ENCODE results near the gene INTS11.

DNA sequence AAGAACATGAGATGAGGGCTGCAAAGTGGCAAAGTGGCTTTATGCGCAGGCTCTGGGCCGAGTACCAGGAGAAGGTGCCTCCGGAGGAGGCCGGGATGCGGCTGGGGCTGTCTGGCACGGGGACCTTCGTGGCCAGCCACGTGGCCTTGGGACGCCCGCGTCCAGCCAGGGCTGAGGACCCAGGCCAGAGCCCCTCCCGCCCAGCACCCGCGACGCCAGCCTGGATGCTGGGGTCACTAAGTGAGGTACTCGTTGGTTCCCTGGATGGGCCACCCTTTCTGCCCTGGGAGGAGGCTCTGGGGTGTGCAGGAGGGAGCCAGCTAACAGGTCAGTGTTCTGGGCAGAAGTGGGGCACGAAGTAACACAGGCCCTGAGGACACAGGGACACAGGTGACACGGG, 31.6 kb downstream of the INTS11 start:
- TF ChIP-seq EZH2 (IDR thresholded peaks at IDR 0.05; ENCODE audit: insufficient read depth, low read length), result no peak
- TF ChIP-seq, protein P1, sequence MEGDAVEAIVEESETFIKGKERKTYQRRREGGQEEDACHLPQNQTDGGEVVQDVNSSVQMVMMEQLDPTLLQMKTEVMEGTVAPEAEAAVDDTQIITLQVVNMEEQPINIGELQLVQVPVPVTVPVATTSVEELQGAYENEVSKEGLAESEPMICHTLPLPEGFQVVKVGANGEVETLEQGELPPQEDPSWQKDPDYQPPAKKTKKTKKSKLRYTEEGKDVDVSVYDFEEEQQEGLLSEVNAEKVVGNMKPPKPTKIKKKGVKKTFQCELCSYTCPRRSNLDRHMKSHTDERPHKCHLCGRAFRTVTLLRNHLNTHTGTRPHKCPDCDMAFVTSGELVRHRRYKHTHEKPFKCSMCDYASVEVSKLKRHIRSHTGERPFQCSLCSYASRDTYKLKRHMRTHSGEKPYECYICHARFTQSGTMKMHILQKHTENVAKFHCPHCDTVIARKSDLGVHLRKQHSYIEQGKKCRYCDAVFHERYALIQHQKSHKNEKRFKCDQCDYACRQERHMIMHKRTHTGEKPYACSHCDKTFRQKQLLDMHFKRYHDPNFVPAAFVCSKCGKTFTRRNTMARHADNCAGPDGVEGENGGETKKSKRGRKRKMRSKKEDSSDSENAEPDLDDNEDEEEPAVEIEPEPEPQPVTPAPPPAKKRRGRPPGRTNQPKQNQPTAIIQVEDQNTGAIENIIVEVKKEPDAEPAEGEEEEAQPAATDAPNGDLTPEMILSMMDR (IDR thresholded peaks at IDR 0.05; ENCODE audit: insufficient read depth, low read depth, low read length), result no peak

All from astrocyte (in vitro differentiated cells and primary cell).